Neural progenitor cell (in vitro differentiated cells): ENCODE data around the gene HOXA10. TPM values are rescaled to one million over a fixed set of nuclear protein-coding genes. Genes with fewer than 3 reads are reported as not detected.

Source experiments
- DNase-seq: peaks from one replicate; pipeline ENCODE4 v3.0.0-alpha.2; 2016; ENCODE audit warnings: low spot score
- H2AFZ ChIP-seq: fragments of 200-600 bp; sonication (generic); replicated peaks from 2 replicates; pipeline ENCODE4 v1.6.1; 2016; ENCODE audit warnings: antibody characterized with exemption
- H3F3A ChIP-seq: fragments of 200-600 bp; sonication (generic); 2 replicates; pipeline ENCODE4 v1.6.1; 2016; ENCODE audit warnings: antibody characterized with exemption, low read depth
- H3K27ac ChIP-seq: fragments of 200-600 bp; sonication (generic); 2 replicates; pipeline ENCODE4 v1.5.1; 2016; ENCODE audit warnings: mild to moderate bottlenecking
- H3K27me3 ChIP-seq: fragments of 200-600 bp; sonication (generic); 2 replicates; pipeline ENCODE4 v1.6.1; 2016; ENCODE audit warnings: mild to moderate bottlenecking, moderate library complexity
- H3K36me3 ChIP-seq: fragments of 200-600 bp; sonication (generic); 2 replicates; pipeline ENCODE4 v1.5.1; 2016
- H3K4me1 ChIP-seq: fragments of 200-600 bp; sonication (generic); 2 replicates; pipeline ENCODE4 v1.6.1; 2016; ENCODE audit warnings: mixed run types
- H3K4me2 ChIP-seq: fragments of 200-600 bp; sonication (generic); 2 replicates; pipeline ENCODE4 v1.6.1; 2016
- H3K4me3 ChIP-seq: fragments of 200-600 bp; sonication (generic); 2 replicates; pipeline ENCODE4 v1.5.1; 2016
- H3K79me2 ChIP-seq: fragments of 200-600 bp; sonication (generic); 2 replicates; pipeline ENCODE4 v1.6.1; 2016; ENCODE audit warnings: low read depth
- H3K9ac ChIP-seq: fragments of 200-600 bp; sonication (generic); 2 replicates; pipeline ENCODE4 v1.6.1; 2016
- H3K9me3 ChIP-seq: fragments of 200-600 bp; sonication (generic); 2 replicates; pipeline ENCODE4 v1.5.1; 2016; ENCODE audit warnings: low read depth
- H4K20me1 ChIP-seq: fragments of 200-600 bp; sonication (generic); 2 replicates; pipeline ENCODE4 v1.6.1; 2016; ENCODE audit warnings: low read depth
- H3K27ac Mint-ChIP-seq: 3 replicates; pipeline ENCODE4 v1.8.0; 2021; ENCODE audit warnings: mixed read lengths
- H3K27me3 Mint-ChIP-seq: 2 replicates; pipeline ENCODE4 v1.8.0; 2022; ENCODE audit warnings: low read depth, mild to moderate bottlenecking, inconsistent platforms, moderate library complexity, mixed read lengths; ENCODE audit not compliant: insufficient read depth
- H3K36me3 Mint-ChIP-seq: 3 replicates; pipeline ENCODE4 v1.8.0; 2021; ENCODE audit warnings: mixed read lengths
- H3K4me1 Mint-ChIP-seq: 3 replicates; pipeline ENCODE4 v1.8.0; 2021; ENCODE audit warnings: mixed read lengths
- H3K4me3 Mint-ChIP-seq: 3 replicates; pipeline ENCODE4 v1.8.0; 2021; ENCODE audit warnings: mild to moderate bottlenecking, moderate library complexity, mixed read lengths
- H3K9me3 Mint-ChIP-seq: 3 replicates; pipeline ENCODE4 v1.8.0; 2020; ENCODE audit warnings: mixed read lengths
- CTCF ChIP-seq: fragments of 200-600 bp; sonication (generic); IDR thresholded peaks from 2 replicates; pipeline ENCODE4 v1.5.1; 2017; ENCODE audit warnings: antibody characterized with exemption, mild to moderate bottlenecking
- EZH2 ChIP-seq: fragments of 200-600 bp; sonication (generic); IDR thresholded peaks from 2 replicates; pipeline ENCODE4 v1.6.1; 2017; ENCODE audit warnings: antibody characterized with exemption, mild to moderate bottlenecking, moderate library complexity
- EZH2phosphoT487 ChIP-seq: fragments of 200-600 bp; sonication (generic); IDR thresholded peaks from 2 replicates; pipeline ENCODE4 v1.6.1; 2017; ENCODE audit warnings: antibody characterized with exemption
- total RNA-seq: library from RNA; depleted of rRNA; stranded (reverse); fragments of >200 nt; gene quantifications from 2 replicates; pipeline ENCODE4 v1.2.3, GENCODE V29; 2015; ENCODE audit warnings: low replicate concordance

HOXA10 gene
- total RNA-seq = not detected in 2 replicates

- Histone ChIP-seq H3K9me3 (no peaks in the 10 kb centered on the region), H3F3A (no peaks in the 10 kb centered on the region), H3K27me3 (peaks cover 100% of the 10 kb centered on the region), H3K4me2 (peak within 1 kb of the TSS; percentile 42), H3K4me3 (no peak within 1 kb of the TSS), H3K4me1 (no peaks in the 10 kb centered on the region), H4K20me1 (peaks cover 98% of the 10 kb centered on the region), H3K36me3 (no peaks in the 10 kb centered on the region), H3K9ac (no peak within 1 kb of the TSS), H3K79me2 (no peaks in the 10 kb centered on the region), H3K27ac (no peak within 1 kb of the TSS), H2AFZ (no peak within 1 kb of the TSS)
- H3K36me3 Mint-ChIP-seq = no peaks in the 10 kb centered on the region
- no peak for DNase-seq
- H3K4me3 Mint-ChIP-seq = no peak within 1 kb of the TSS
- TF ChIP-seq CTCF = no peak
- peak; percentile 72 for TF ChIP-seq EZH2
- peak; percentile 95 for TF ChIP-seq EZH2phosphoT487
- peaks cover 2% of the 10 kb centered on the region for H3K4me1 Mint-ChIP-seq
- peaks cover 80% of the 10 kb centered on the region for H3K27me3 Mint-ChIP-seq
- no peak within 1 kb of the TSS for H3K27ac Mint-ChIP-seq
- peaks cover 16% of the 10 kb centered on the region for H3K9me3 Mint-ChIP-seq
Measured at GRCh38 chr7:27173956-27174873, at the start of gene HOXA10. HOXA10 (minus strand) TSS chr7:27174320; CDS start chr7:27174306, 14 bp downstream.

- Histone ChIP-seq H4K20me1 (peaks cover 6% of the 10 kb centered on the region), H2AFZ (no peak overlapping the region), H3K79me2 (no peaks in the 10 kb centered on the region), H3K9ac (no peak overlapping the region), H3K4me2 (no peak overlapping the region), H3K36me3 (no peaks in the 10 kb centered on the region), H3K4me1 (peaks cover 8% of the 10 kb centered on the region), H3K9me3 (no peaks in the 10 kb centered on the region), H3K4me3 (no peak overlapping the region), H3F3A (no peaks in the 10 kb centered on the region), H3K27me3 (peaks cover 100% of the 10 kb centered on the region), H3K27ac (no peak overlapping the region)
- peaks cover 7% of the 10 kb centered on the region for H3K9me3 Mint-ChIP-seq
- no peak overlapping the region for H3K27ac Mint-ChIP-seq
- no peak for TF ChIP-seq CTCF
- no peak for TF ChIP-seq EZH2
- no peak for TF ChIP-seq EZH2phosphoT487
- DNase-seq = no peak
- no peak overlapping the region for H3K4me3 Mint-ChIP-seq
- peaks cover 2% of the 10 kb centered on the region for H3K4me1 Mint-ChIP-seq
- peaks cover 78% of the 10 kb centered on the region for H3K27me3 Mint-ChIP-seq
- H3K36me3 Mint-ChIP-seq = peaks cover 2% of the 10 kb centered on the region
Measured at GRCh38 chr7:27221201-27221797, 47.2 kb upstream of the HOXA10 start.

- Histone ChIP-seq H3K36me3 (no peaks in the 10 kb centered on the region), H3K9ac (no peak overlapping the region), H3K27ac (no peak overlapping the region), H3K79me2 (no peaks in the 10 kb centered on the region), H3K4me1 (peaks cover 12% of the 10 kb centered on the region), H3F3A (no peaks in the 10 kb centered on the region), H3K4me2 (no peak overlapping the region), H3K4me3 (no peak overlapping the region), H2AFZ (no peak overlapping the region), H3K9me3 (no peaks in the 10 kb centered on the region), H3K27me3 (peaks cover 100% of the 10 kb centered on the region), H4K20me1 (peaks cover 6% of the 10 kb centered on the region)
- peaks cover 2% of the 10 kb centered on the region for H3K4me1 Mint-ChIP-seq
- no peak for DNase-seq
- peaks cover 80% of the 10 kb centered on the region for H3K27me3 Mint-ChIP-seq
- H3K4me3 Mint-ChIP-seq = no peak overlapping the region
- no peak overlapping the region for H3K27ac Mint-ChIP-seq
- H3K9me3 Mint-ChIP-seq = peaks cover 7% of the 10 kb centered on the region
- H3K36me3 Mint-ChIP-seq = peaks cover 2% of the 10 kb centered on the region
- TF ChIP-seq EZH2 (peak; percentile 58), EZH2phosphoT487 (no peak)
Measured at GRCh38 chr7:27220440-27220955, 46.4 kb upstream of the HOXA10 start.
